ENCODE measurements around the gene SHH. TPM values are rescaled to one million over a fixed set of nuclear protein-coding genes. Genes with fewer than 3 reads are reported as not detected.

The SHH gene
- total RNA-seq, 1 experiment from 2014 or later = 0.26 TPM

DNA sequence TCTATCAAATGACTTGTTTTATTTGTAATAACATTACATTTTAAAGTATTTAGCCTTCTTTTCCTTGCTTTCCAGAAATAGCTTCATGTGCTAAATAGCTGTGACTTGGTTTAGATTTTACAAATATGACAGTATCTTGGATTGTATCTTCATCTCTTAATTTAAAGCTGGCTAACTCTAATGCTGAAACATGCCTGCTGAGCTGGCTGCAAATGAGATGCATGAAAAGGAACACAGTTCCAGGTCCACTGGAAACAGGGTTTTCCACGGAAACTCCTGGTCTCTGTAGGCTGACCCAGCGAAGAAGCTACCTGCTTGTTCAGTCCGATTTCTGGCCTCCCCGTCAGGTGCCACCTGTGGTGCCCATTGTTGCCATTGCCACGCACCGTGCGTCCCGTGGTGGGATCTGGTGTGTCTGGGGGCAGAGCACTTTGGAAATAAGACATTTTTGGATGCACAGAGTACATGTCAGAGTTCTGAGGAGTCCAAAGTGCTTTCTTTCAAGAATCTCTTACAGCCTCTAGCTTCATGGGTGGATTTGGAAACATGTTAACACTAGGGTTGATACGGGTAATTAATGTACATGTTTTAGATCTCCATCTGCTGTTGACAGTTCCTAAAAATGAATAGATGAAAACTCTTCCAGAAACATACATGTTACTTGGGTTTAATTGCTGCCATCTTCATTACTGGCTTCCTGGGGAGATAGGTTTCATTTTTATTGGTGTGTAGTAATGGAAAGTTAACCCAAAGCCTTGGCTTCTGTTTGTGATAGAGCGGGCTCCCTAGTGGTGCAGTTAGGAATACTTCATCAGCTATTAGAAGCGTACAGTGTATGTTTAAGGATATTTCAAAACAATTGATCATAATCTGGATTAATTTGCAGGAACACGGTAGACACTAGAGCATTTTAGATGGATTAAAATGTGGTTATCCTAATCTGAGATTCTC, 45.0 kb downstream of the SHH start:
- Mint-ChIP-seq H3K27ac (no peak overlapping the region), H3K27me3 (ENCODE audit: low read depth) (no peaks in the 10 kb centered on the region), H3K9me3 (no peaks in the 10 kb centered on the region), H3K36me3 (peaks cover 43% of the 10 kb centered on the region), H3K4me1 (peaks cover 12% of the 10 kb centered on the region), H3K4me3 (no peak overlapping the region)
- ChIA-PET CTCF (interaction anchor here (0.9 to 3.3 kb wide), 4 partner anchors 14 to 169 kb away, joined by 3 to 26 read pairs (median 6); no protein-coding TSS in a partner anchor), POLR2A (no interaction called here)
- no peak for ATAC-seq
- TF ChIP-seq, protein P1, sequence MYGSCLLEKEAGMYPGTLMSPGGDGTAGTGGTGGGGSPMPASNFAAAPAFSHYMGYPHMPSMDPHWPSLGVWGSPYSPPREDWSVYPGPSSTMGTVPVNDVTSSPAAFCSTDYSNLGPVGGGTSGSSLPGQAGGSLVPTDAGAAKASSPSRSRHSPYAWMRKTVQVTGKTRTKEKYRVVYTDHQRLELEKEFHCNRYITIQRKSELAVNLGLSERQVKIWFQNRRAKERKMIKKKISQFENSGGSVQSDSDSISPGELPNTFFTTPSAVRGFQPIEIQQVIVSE (CRISPR knock-in tag; IDR thresholded peaks at IDR 0.05; ENCODE audit: borderline replicate concordance) = no peak
- no peak for TF ChIP-seq FOXP1 (CRISPR knock-in tag; IDR thresholded peaks at IDR 0.05; ENCODE audit: borderline replicate concordance)
- TF ChIP-seq, protein P2, sequence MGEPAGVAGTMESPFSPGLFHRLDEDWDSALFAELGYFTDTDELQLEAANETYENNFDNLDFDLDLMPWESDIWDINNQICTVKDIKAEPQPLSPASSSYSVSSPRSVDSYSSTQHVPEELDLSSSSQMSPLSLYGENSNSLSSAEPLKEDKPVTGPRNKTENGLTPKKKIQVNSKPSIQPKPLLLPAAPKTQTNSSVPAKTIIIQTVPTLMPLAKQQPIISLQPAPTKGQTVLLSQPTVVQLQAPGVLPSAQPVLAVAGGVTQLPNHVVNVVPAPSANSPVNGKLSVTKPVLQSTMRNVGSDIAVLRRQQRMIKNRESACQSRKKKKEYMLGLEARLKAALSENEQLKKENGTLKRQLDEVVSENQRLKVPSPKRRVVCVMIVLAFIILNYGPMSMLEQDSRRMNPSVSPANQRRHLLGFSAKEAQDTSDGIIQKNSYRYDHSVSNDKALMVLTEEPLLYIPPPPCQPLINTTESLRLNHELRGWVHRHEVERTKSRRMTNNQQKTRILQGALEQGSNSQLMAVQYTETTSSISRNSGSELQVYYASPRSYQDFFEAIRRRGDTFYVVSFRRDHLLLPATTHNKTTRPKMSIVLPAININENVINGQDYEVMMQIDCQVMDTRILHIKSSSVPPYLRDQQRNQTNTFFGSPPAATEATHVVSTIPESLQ (CRISPR knock-in tag; IDR thresholded peaks at IDR 0.05) = no peak
- TF ChIP-seq TCF7 (CRISPR knock-in tag; IDR thresholded peaks at IDR 0.05; ENCODE audit: low read depth) = no peak
- no peak for TF ChIP-seq RORB (CRISPR knock-in tag; IDR thresholded peaks at IDR 0.05)
- no peak for TF ChIP-seq KAT7 (CRISPR knock-in tag; IDR thresholded peaks at IDR 0.05; ENCODE audit: borderline replicate concordance)
- no peak for TF ChIP-seq ELF4 (CRISPR knock-in tag; IDR thresholded peaks at IDR 0.05; ENCODE audit: low read depth)
- no peak for TF ChIP-seq PRRX2 (CRISPR knock-in tag; IDR thresholded peaks at IDR 0.05)
- TF ChIP-seq CREM (CRISPR knock-in tag; IDR thresholded peaks at IDR 0.05) = no peak
- TF ChIP-seq JAZF1 (CRISPR knock-in tag; IDR thresholded peaks at IDR 0.05) = no peak
- no peak for TF ChIP-seq CREB1 (CRISPR knock-in tag; IDR thresholded peaks at IDR 0.05)
- DNase-seq (ENCODE audit: low spot score) = no peak

DNA sequence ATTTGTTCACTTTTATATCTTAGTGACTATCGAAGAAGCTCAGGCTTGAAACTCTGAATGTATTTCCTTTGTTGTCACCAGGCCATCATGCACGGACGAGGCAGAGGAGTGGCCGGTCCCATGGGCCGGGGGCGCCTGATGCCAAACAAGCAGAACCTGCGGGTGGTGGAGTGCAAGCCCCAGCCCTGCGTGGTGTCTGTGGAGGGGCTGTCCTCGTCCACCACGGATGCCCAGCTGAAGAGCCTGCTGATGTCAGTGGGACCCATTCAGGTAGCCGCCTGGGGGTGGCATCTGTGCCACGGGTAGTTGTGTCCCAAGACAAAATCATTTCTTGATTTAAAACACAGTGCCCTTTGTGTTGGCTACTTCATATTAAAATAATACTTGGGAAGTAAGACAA, 45.9 kb downstream of the SHH start:
- CTCF ChIA-PET = interaction anchor here (3.3 kb wide), 1 partner anchor 168 kb away, joined by 26 read pairs; no protein-coding TSS in a partner anchor
- Mint-ChIP-seq H3K9me3 (no peaks in the 10 kb centered on the region), H3K27me3 (ENCODE audit: low read depth) (no peaks in the 10 kb centered on the region), H3K4me3 (no peak overlapping the region), H3K36me3 (peaks cover 43% of the 10 kb centered on the region), H3K27ac (no peak overlapping the region), H3K4me1 (peaks cover 18% of the 10 kb centered on the region)
- no peak for DNase-seq (ENCODE audit: low spot score)
- POLR2A ChIA-PET = no interaction called here
- ATAC-seq = no peak
- TF ChIP-seq GTF2I (CRISPR knock-in tag; conservative IDR thresholded peaks at IDR 0.05) = no peak
- TF ChIP-seq, protein P2 (CRISPR knock-in tag; IDR thresholded peaks at IDR 0.05) = no peak
- no peak for TF ChIP-seq NR2C2 (CRISPR knock-in tag; IDR thresholded peaks at IDR 0.05)
- TF ChIP-seq ZNF121 (CRISPR knock-in tag; IDR thresholded peaks at IDR 0.05) = no peak
- TF ChIP-seq CREM (CRISPR knock-in tag; IDR thresholded peaks at IDR 0.05) = no peak
- TF ChIP-seq, protein P3, sequence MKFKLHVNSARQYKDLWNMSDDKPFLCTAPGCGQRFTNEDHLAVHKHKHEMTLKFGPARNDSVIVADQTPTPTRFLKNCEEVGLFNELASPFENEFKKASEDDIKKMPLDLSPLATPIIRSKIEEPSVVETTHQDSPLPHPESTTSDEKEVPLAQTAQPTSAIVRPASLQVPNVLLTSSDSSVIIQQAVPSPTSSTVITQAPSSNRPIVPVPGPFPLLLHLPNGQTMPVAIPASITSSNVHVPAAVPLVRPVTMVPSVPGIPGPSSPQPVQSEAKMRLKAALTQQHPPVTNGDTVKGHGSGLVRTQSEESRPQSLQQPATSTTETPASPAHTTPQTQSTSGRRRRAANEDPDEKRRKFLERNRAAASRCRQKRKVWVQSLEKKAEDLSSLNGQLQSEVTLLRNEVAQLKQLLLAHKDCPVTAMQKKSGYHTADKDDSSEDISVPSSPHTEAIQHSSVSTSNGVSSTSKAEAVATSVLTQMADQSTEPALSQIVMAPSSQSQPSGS (CRISPR knock-in tag; IDR thresholded peaks at IDR 0.05; ENCODE audit: borderline replicate concordance, low read depth) = no peak
- TF ChIP-seq, protein P4, sequence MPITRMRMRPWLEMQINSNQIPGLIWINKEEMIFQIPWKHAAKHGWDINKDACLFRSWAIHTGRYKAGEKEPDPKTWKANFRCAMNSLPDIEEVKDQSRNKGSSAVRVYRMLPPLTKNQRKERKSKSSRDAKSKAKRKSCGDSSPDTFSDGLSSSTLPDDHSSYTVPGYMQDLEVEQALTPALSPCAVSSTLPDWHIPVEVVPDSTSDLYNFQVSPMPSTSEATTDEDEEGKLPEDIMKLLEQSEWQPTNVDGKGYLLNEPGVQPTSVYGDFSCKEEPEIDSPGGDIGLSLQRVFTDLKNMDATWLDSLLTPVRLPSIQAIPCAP (CRISPR knock-in tag; IDR thresholded peaks at IDR 0.05) = no peak
- no peak for TF ChIP-seq ZNF396 (CRISPR knock-in tag; IDR thresholded peaks at IDR 0.05; ENCODE audit: borderline replicate concordance)
- TF ChIP-seq, protein P5, sequence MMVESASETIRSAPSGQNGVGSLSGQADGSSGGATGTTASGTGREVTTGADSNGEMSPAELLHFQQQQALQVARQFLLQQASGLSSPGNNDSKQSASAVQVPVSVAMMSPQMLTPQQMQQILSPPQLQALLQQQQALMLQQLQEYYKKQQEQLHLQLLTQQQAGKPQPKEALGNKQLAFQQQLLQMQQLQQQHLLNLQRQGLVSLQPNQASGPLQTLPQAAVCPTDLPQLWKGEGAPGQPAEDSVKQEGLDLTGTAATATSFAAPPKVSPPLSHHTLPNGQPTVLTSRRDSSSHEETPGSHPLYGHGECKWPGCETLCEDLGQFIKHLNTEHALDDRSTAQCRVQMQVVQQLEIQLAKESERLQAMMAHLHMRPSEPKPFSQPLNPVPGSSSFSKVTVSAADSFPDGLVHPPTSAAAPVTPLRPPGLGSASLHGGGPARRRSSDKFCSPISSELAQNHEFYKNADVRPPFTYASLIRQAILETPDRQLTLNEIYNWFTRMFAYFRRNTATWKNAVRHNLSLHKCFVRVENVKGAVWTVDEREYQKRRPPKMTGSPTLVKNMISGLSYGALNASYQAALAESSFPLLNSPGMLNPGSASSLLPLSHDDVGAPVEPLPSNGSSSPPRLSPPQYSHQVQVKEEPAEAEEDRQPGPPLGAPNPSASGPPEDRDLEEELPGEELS (CRISPR knock-in tag; IDR thresholded peaks at IDR 0.05) = no peak
- no peak for TF ChIP-seq ZNF671 (CRISPR knock-in tag; IDR thresholded peaks at IDR 0.05)
- TF ChIP-seq, protein P6, sequence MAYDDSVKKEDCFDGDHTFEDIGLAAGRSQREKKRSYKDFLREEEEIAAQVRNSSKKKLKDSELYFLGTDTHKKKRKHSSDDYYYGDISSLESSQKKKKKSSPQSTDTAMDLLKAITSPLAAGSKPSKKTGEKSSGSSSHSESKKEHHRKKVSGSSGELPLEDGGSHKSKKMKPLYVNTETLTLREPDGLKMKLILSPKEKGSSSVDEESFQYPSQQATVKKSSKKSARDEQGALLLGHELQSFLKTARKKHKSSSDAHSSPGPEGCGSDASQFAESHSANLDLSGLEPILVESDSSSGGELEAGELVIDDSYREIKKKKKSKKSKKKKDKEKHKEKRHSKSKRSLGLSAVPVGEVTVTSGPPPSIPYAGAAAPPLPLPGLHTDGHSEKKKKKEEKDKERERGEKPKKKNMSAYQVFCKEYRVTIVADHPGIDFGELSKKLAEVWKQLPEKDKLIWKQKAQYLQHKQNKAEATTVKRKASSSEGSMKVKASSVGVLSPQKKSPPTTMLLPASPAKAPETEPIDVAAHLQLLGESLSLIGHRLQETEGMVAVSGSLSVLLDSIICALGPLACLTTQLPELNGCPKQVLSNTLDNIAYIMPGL (CRISPR knock-in tag; IDR thresholded peaks at IDR 0.05) = no peak
- TF ChIP-seq, protein P7, sequence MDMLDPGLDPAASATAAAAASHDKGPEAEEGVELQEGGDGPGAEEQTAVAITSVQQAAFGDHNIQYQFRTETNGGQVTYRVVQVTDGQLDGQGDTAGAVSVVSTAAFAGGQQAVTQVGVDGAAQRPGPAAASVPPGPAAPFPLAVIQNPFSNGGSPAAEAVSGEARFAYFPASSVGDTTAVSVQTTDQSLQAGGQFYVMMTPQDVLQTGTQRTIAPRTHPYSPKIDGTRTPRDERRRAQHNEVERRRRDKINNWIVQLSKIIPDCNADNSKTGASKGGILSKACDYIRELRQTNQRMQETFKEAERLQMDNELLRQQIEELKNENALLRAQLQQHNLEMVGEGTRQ (CRISPR knock-in tag; IDR thresholded peaks at IDR 0.05) = no peak
- no peak for TF ChIP-seq RORB (CRISPR knock-in tag; IDR thresholded peaks at IDR 0.05)

All from WTC11 (cell line).